ENCODE data around the gene UAP1L1. TPM values are rescaled to one million over a fixed set of nuclear protein-coding genes. Genes with fewer than 3 reads are reported as not detected.
"Not testable (repeated sequence)": the region's sequence is repeated elsewhere in the genome, so short reads cannot be mapped to it uniquely, and the experiment has no call there.

Gene UAP1L1
- total and polyA plus RNA-seq, 7 donors: 2.9 to 9.6 (median 5.7) TPM

- Histone ChIP-seq H3K36me3 (no peaks in the 10 kb centered on the region), H3K27me3 (no peaks in the 10 kb centered on the region), H3K4me3 (no peak overlapping the region), H3K27ac (no peak overlapping the region), H3K4me1 (peaks cover 0 to 20% (median 9%) of the 10 kb centered on the region in 4 donors), H3K9me3 (no peaks in the 10 kb centered on the region)
- no peak for TF ChIP-seq POLR2AphosphoS5 (IDR thresholded peaks at IDR 0.05)
- no peak for TF ChIP-seq CTCF (IDR thresholded peaks at IDR 0.05)
- no peak for TF ChIP-seq POLR2A (IDR thresholded peaks at IDR 0.05)
- no peak for TF ChIP-seq EP300 (IDR thresholded peaks at IDR 0.05)
- WGBS, 2 donors: 70 to 80% methylated on average over 5 of the region's 5 CpGs
- intact Hi-C loops (cut with DNase I): no loop called here
- DNase-seq: no peak
Observed at GRCh38 chr9:137123468-137123837, 46.1 kb downstream of the UAP1L1 start.

GRCh38 chr9:137123952-137124462 lies 46.7 kb downstream of the UAP1L1 start:
- H3K36me3 ChIP-seq; H3K27me3 ChIP-seq; H3K9me3 ChIP-seq; DNase-seq; intact Hi-C loops (cut with DNase I); H3K27ac ChIP-seq; H3K4me3 ChIP-seq: not testable (repeated sequence)
- WGBS, 2 donors: 90% methylated on average over 5 of the region's 5 CpGs
- H3K4me1 ChIP-seq: peaks cover 0 to 26% (median 14%) of the 10 kb centered on the region in 4 donors

- peaks cover 0 to 33% (median 23%) of the 10 kb centered on the region in 4 donors for H3K4me1 ChIP-seq
- H3K27ac ChIP-seq: peak overlapping the region in 2 of 4 donors; percentile 42 to 63
- no peak overlapping the region for H3K4me3 ChIP-seq
- no peak for DNase-seq
- H3K9me3 ChIP-seq: peaks cover 0 to 7% (median 4%) of the 10 kb centered on the region in 4 donors
- H3K27me3 ChIP-seq: peaks cover 0 to 12% (median 0%) of the 10 kb centered on the region in 3 donors
- WGBS, 2 donors: 28 to 55% methylated on average over 3 of the region's 3 CpGs
- intact Hi-C loops (cut with DNase I): loop anchor here (5.0 kb wide), 1 partner anchor 61 kb away; the partner anchor contains the start of genes ANAPC2 and SSNA1
- no peaks in the 10 kb centered on the region for H3K36me3 ChIP-seq
- TF ChIP-seq CTCF (IDR thresholded peaks at IDR 0.05) (no peak), POLR2A (IDR thresholded peaks at IDR 0.05) (no peak), EP300 (IDR thresholded peaks at IDR 0.05) (no peak), POLR2AphosphoS5 (IDR thresholded peaks at IDR 0.05) (no peak)
Observed at GRCh38 chr9:137126786-137127185, 49.5 kb downstream of the UAP1L1 start.

- H3K27ac ChIP-seq: peak overlapping the region; percentile 4 to 63 (median 32)
- intact Hi-C loops (cut with DNase I): loop anchor here (5.0 kb wide), 1 partner anchor 60 kb away; the partner anchor contains the start of genes ANAPC2 and SSNA1
Observed at GRCh38 chr9:137127301-137128157, 50.2 kb downstream of the UAP1L1 start.

More at GRCh38 chr9:137127301-137128157, 50.2 kb downstream of the UAP1L1 start:
- peaks cover 0 to 31% (median 23%) of the 10 kb centered on the region in 4 donors for H3K4me1 ChIP-seq
- DNase-seq: no peak
- peaks cover 0 to 16% (median 0%) of the 10 kb centered on the region in 3 donors for H3K27me3 ChIP-seq
- WGBS, 2 donors: 9 to 15% methylated on average over 24 of the region's 24 CpGs
- TF ChIP-seq EP300 (IDR thresholded peaks at IDR 0.05) (no peak), POLR2A (IDR thresholded peaks at IDR 0.05) (no peak), CTCF (IDR thresholded peaks at IDR 0.05) (no peak), POLR2AphosphoS5 (IDR thresholded peaks at IDR 0.05) (no peak)
- H3K4me3 ChIP-seq: peak overlapping the region in 2 of 4 donors; percentile 9 to 17
- H3K9me3 ChIP-seq: peaks cover 0 to 7% (median 4%) of the 10 kb centered on the region in 4 donors
- H3K36me3 ChIP-seq: no peaks in the 10 kb centered on the region
